ENCODE results near the gene WRNIP1.

The WRNIP1 gene

GRCh38 chr6:2740581-2740980 lies 24.6 kb upstream of the WRNIP1 start:
- H3K27ac ChIP-seq = no peak overlapping the region
- no peak for TF ChIP-seq CTCF (IDR thresholded peaks at IDR 0.05)
- H3K4me3 ChIP-seq = no peak overlapping the region
- DNase-seq (ENCODE audit: low spot score) = no peak

GRCh38 chr6:2741756-2742155 lies 23.4 kb upstream of the WRNIP1 start:
- Histone ChIP-seq H3K4me3 (no peak overlapping the region), H3K27ac (no peak overlapping the region)
- DNase-seq (ENCODE audit: low spot score) = no peak
- no peak for TF ChIP-seq CTCF (IDR thresholded peaks at IDR 0.05)

- no peak overlapping the region for H3K27ac ChIP-seq
- no peak for DNase-seq (ENCODE audit: low spot score)
- no peak overlapping the region for H3K4me3 ChIP-seq
- no peak for TF ChIP-seq CTCF (IDR thresholded peaks at IDR 0.05)
Measured at GRCh38 chr6:2743280-2744208, 21.6 kb upstream of the WRNIP1 start.

- no peak overlapping the region for H3K27ac ChIP-seq
- no peak for DNase-seq (ENCODE audit: low spot score)
- no peak for TF ChIP-seq CTCF (IDR thresholded peaks at IDR 0.05)
- no peak overlapping the region for H3K4me3 ChIP-seq
Measured at GRCh38 chr6:2744209-2744771, 20.9 kb upstream of the WRNIP1 start.

- no peak overlapping the region for H3K4me3 ChIP-seq
- no peak overlapping the region for H3K27ac ChIP-seq
- DNase-seq (ENCODE audit: low spot score) = no peak
- no peak for TF ChIP-seq CTCF (IDR thresholded peaks at IDR 0.05)
Measured at GRCh38 chr6:2744778-2745177, 20.4 kb upstream of the WRNIP1 start.

GRCh38 chr6:2745246-2745645 lies 19.9 kb upstream of the WRNIP1 start:
- no peak for TF ChIP-seq CTCF (IDR thresholded peaks at IDR 0.05)
- H3K27ac ChIP-seq = no peak overlapping the region
- no peak overlapping the region for H3K4me3 ChIP-seq
- no peak for DNase-seq (ENCODE audit: low spot score)

All from coronary artery (tissue), 2 donors.